GM20431 (cell line): ENCODE data around the gene VPS26A.

Experiments
- in situ Hi-C: fragments of 300-500 bp; cut with MseI, MboI; formaldehyde crosslinking; loops from one replicate; pipeline ENCODE4 v1.15.0; 2020; ENCODE audit warnings: low sequenced_read_pairs; ENCODE audit not compliant: unreplicated experiment

VPS26A gene

GRCh38 chr10:69215405-69216171 is 91.6 kb downstream of the VPS26A start:
- in situ Hi-C loops = loop anchor here (25.0 kb wide), 1 partner anchor 228 kb away; the partner anchor contains the start of gene KIFBP

- in situ Hi-C loops = loop anchor here (25.0 kb wide), 1 partner anchor 229 kb away; the partner anchor contains the start of gene KIFBP
Observed at GRCh38 chr10:69216577-69217118, 92.7 kb downstream of the VPS26A start.

GRCh38 chr10:69217119-69217754 is 93.3 kb downstream of the VPS26A start:
- in situ Hi-C loops = loop anchor here (25.0 kb wide), 1 partner anchor 230 kb away; the partner anchor contains the start of gene KIFBP

- in situ Hi-C loops = loop anchor here (25.0 kb wide), 1 partner anchor 232 kb away; the partner anchor contains the start of gene KIFBP
Observed at GRCh38 chr10:69218831-69219230, 94.9 kb downstream of the VPS26A start.

- in situ Hi-C loops = loop anchor here (25.0 kb wide), 1 partner anchor 233 kb away; the partner anchor contains the start of gene KIFBP
Observed at GRCh38 chr10:69220041-69220451, 96.1 kb downstream of the VPS26A start, which contains the start of gene HKDC1. Gene HKDC1, plus strand, starts transcription at chr10:69220332. Its CDS starts 104 bp downstream, at chr10:69220436.

GRCh38 chr10:69220507-69220906 is 96.5 kb downstream of the VPS26A start:
- in situ Hi-C loops = loop anchor here (25.0 kb wide), 1 partner anchor 233 kb away; the partner anchor contains the start of gene KIFBP
